Globus pallidus (tissue), 1 donor: ENCODE data around the gene OSTF1.

Experiments used
- DNase-seq: peaks from one replicate; pipeline ENCODE4 v3.0.0-alpha.2; 2015; ENCODE audit warnings: low spot score

The OSTF1 gene

DNA sequence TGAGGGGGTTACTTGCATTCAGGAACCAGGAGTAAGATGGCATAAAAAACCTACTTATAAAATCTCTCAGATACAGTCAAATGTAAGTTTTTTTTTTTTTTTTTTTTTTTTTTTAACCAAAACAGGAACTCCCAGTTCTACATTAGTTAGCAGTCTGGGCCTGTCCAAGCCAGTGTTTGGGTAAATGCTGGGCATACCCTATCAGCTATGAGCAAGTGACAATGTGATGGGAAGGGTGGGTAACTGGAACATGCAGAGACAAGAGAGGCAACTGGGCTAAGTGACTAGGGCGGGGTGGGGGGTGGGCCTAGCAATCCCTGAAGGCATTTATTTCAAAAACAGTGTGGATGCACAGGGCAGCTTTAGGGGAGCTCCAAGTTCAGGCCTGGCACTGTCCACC is 2.7 kb upstream of the OSTF1 start:
- DNase-seq, result no peak

DNA sequence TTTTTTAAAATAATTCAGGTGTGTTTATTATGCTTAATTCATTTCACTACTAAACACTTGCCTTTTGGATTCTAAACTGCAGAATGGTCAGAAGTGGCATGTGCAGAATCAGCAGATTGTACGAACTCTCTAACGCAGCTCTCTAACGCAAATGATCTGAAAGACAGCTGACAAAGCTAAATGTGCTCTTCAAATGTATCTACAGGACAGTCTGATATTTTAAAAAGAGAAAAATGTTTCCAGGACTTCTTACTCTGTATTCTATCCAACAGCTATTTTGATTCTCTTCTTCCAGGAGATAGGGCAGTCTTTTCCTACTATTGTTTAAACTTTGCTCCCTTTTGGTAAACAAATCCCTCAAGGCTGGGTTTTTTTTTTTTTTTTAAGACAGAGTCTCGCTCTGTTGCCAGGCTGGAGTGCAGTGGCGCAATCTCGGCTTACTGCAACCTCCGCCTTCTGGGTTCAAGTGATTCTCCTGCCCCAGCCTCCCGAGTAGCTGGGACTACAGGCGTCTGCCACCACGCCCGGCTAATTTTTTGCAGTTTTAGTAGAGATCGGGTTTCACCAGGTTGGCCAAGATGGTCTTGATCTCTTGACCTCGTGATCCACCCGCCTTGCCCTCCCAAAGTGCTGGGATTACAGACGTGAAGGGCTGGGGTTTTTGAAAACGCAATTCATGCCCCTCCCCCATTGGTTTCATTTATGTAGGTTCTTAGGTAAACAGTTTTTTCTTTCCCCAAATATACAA is 1.6 kb upstream of the OSTF1 start:
- no peak for DNase-seq

DNA sequence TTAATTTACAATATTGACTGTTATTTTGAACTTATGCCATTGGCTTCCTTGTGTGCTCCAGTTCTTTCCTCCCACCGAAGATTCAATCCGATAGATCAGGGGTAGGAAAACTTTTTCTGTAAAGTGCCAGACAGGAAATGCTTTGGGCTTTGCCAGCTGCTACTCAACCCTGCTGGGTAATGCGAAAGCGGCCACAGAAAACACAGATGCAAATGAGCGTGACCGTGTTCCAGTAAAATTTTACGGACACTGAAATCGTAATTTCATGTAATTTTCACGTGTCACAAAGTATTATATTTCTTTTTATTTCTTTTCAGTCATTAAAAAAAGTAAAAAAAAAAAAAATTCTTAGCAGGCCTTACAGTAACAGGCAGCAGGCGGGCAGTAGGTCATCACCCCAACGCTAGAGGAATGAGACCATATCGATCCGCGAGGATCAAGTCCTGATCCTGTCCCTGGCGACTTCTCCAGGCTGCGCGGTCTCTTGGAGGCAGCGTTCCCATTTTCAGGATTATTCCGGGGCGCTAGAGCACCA is 958 bp upstream of the OSTF1 start:
- DNase-seq, result no peak

DNA sequence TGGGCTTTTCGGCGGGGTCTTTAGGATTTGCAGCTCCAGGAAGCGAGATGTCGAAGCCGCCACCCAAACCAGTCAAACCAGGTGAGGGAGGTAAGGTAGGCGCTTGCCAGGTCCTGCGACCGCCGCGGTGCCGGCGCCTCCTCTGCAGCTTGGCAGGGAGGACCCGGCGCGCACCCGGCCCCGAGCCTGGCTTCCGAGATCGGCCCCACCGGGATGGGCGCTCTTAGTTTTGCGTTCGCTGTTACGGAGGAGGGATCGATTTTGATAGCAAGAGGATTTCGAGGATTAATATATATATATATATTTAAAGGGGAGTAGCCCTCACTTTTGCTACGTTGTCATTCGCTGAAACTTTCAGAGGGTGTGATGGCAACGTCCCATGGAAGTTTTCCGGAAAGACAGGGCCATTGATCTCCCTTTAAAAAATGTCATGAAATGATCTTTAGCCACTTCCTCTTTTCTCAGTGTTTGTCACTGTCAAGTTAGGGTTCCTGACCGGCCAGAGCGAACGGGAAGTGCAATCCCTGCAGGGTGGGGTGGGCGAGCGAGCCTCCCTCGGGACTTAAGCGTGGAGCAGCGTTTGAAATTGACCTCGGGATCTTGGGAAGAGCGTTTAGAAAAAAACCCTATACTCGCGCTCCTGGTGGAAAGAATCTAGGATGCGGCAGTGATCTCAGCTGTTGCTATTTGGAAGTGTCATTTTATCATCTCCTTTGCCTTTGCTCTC is 495 bp downstream of the OSTF1 start:
- DNase-seq, result peak; percentile 66

DNA sequence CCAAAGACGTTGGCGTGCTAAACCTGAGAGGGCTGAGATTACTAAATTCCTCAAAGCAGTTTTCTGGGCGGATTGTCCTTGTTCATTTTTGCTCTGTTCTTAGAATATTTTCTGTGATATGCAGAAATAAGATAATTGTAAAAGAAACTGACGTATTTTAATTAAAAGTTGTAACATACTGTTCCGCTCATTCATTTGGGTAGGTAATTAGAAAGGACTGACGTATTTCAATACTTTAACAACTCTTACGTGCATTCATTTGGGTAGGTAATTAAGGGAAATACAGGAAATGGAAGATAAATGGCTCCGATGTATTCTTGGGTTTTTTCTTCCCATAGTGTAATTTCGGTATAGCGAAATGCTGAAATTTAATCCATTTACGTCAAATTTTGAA is 1.1 kb downstream of the OSTF1 start:
- no peak for DNase-seq

DNA sequence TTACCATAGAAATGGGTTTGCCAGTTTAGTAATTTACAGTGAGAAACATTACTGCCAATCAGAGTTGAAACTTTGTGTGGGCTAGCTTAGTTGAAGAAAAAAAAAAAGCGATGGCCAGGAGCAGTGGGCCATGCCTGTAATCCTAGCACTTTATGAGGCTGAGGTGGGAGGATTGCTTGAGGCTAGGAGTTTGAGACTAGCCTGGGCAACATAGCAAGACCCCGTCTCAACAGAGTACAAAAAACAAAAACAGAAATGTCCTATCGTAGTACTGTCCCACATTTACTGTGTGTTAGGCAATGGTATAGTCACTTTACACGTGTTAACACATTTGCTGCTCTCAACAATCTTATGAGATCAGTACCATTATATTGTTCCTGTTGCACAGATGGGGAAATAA is 2.3 kb downstream of the OSTF1 start:
- no peak for DNase-seq

DNA sequence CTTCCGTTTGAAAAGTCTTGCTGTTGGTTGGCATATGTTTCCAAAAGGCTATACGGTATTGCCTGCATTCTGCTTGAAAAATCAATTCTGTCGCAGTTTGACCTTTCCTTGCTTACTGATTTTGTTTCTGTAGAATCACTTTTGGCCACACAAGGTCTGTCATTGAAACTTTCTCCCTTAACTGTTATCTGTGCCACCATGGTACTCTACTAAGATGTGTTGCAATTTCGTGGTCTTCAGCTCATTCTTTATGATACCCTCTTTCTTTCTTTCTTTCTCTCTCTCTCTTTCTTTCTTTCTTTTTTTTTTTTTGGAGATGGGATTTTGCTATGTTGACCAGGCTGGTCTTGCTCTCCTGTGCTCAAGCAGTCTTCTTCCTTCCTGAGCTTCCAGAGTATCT is 4.5 kb downstream of the OSTF1 start:
- DNase-seq, result no peak

DNA sequence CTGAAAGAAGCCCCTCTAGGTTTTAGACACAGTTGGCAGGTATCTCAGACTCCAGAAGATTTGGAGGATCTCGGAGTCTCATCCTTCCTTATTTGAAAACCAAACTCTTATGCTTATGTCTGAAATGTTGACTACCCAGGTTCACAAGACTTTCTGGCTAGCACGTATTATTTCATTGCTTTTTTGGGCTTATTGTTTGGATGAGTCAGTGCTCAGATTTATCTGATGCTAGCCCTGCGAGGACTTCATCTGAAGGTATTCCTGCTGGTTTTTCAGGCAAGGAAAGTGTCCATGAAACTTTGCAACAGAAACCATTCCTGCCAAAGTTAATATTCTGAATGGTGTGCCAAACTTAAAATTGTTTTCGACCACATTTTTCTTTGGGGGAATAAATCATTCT is 8.5 kb downstream of the OSTF1 start:
- no peak for DNase-seq

DNA sequence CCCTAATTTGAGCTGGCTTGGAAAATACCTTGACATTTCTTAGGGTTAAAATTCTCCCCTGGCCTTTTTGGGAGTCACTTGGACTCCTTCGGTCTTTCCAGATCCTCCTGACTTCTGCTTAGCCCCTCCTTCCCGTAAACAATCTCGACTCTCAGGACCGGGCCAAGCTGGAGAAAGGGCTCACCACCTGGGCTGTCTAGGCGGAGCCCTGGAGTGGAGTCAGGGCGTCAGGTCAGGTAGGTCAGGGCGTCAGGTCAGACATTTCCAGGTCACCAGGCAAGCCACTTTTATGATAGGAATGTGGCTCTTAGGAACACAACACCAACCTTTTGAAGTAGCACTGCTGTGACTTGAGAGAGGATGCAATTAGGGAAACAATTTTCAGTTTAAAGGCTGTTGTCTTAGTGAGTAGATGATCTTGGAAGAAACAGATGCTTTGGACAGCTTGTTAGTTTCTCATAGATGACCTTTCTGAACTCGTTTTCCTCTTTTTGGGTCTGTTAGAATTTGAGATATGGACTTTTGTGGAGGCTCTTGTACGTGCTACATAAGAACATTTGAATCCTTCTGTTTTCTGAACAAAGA is 12.8 kb downstream of the OSTF1 start:
- no peak for DNase-seq

DNA sequence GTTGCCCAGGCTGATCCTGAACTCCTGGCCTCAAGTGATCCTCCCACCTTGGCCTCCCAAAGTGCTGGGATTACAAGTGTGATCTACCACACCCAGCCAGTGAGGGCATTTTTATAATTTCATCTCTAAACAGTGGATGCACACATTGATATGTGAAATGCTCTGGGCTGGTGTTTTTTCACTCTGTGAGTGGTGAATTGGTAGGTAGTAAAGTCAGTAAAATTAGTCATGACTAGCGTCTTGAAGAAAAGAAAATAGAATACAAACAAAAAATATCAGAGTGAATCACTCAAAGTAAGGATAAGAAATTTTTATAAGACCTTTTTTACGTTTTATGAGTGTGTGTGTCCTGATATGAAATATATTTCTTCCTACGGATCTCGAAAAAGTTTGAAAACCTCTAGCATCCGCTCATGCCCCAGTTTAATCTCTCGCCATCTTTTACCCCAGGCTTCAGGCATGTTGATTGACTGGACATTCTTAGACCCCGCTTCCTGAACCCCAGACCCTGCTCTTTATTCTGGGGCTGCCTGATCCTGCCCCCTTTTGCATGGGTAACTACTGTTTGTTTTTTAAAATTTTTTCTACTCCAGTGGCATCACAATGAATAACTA is 14.0 kb downstream of the OSTF1 start:
- no peak for DNase-seq

DNA sequence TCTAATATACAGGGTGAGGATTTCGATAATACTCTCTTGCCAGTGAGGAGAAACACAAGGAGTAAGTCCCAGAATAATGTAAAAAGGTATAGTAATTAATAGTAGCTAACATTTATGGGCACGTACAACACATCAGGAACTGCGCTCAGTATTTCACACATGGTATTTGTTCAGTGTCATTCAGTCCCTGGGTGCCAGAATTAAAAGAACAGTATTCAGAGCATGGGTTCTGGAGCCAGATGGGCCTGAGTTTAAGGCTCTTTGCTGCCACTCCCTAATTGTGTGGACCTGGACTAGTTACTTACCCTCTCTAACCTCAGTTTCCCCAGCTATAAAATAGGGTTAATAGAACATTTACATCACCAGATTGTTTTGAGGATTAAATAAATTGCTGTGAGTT is 16.3 kb downstream of the OSTF1 start:
- no peak for DNase-seq

DNA sequence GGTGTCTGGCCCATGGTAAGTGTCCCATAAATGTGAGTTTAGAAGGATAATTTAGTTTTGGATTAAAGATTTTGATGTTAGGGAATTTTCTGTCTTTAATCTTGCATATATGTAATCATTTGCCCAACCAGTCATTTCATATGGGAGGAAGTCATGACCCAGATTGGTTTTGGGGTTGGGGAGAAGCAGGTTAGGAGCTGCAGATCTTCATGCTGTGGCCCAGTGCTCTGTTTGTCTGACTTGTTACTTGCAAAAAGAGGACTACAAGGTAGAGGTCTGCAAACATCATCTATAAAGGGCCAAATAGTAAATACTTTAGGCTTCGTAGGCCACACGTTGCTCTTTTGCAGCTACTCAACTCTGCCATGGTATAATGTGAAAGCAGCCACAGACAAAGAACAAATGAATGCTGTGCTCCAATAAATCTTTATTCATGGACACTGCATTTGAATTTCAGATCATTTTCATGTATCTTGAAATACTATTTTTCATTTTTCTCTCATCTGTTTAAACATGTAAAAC is 16.8 kb downstream of the OSTF1 start:
- DNase-seq, result peak; percentile 52

DNA sequence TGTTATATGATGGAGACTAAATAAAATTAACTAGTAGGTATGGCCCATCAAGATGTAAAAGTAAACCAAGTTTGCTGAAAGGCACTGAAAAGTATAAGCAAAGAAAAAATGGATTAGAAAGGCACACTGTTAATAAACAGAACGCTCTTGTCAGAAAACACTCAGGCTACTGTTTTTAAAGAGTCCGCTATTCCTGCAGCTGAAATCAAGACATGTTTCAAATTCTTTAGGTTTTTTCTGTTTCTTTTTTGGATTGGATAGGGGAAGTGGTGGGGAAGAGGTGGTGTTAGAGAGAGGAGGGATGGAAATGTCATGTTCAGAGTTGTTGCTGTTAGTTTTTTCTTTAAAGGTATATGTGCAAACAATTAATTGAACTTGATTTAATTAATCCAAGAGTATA is 17.5 kb downstream of the OSTF1 start:
- DNase-seq, result no peak

DNA sequence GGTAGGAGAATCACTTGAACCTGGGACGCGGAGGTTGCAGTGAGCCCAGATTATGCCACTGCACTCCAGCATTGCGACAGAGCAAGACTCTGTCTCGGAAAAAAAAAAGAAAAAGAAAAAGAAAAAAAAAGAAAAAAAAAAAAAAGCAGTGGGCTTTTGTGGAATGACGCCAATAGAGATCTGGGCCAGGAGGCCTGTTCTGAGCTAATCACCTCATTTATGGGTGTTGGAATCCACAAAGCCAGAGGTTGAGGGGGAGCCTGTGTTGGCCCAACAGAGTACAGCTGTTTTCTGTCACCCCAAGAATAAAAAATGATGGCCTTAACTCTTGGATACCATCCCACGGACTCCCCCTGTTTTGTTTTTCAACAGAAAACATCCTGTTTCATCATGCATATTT is 18.5 kb downstream of the OSTF1 start:
- no peak for DNase-seq

DNA sequence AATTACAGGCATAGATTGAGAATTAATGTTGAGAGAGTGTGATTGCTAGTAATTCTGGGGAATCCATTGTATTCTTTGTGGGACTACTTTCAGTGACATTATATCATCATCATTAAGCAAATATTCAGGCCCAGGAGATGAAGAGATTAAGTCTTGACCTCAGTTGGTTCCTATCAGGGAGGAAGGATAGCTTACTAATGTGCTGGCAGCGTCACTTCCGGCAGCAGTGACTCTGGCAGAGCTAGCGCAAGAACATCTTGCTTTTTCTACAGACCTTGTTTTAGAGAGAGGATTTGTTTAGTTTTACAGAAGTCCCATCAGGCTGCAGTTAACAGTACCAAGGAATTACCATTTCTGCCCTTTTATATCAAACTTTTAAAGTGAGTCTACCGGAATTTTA is 20.3 kb downstream of the OSTF1 start:
- no peak for DNase-seq

DNA sequence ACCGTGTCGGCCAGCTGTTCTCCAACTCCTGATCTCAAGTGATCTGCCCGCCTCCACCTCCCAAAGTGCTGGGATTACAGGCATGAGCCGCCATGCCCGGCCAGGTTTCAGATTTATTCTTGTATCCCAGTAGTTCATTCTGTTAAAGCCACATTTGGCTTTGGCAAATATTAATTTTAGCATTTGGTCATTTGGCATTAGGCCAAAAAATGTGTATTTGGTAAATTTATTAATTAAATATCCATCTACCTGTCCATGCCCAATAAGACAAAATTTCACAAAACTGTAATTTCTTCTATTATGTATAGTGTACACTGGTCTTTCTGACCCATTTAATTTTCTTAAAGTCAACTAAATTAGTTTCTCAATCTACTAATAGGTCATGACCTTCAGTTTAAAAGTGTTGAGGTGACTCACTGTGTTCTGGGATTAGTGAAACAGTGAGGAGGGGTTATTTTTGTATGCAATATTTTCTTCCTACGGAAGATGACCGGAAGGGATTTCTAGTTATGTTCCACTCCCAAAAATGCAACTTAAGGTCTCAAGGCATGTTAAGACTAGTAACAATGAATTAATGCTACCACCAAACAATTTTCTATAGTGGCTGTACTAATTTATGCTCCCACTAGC is 21.0 kb downstream of the OSTF1 start:
- no peak for DNase-seq

DNA sequence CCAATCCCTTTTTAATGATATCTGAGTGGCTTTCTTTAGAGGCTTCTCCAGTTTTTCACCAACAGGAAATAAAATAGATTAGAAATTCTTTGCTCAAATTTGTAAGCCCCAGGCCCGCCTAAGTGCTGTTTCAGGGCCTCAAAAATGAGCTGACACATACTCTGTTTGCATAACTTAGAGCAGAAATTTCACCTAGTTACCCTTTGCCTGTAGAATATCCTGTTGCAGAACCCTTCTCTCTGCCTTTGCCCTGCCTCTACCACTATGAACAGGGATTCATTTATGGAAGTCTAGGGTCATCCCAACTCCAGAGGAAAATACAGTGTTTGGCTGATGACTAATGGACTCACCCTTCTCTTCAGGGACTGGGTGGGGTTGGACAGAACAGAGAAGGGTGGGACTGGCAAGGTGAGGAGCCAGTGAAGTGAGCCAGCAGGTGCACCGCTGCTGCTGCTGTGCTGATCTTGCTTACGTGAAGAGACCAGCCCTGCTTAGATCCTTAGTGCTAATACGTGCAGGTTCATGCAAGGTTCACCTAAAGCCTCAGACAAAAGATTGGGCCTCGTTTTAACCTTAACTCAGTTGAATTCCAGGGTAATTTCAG is 22.8 kb downstream of the OSTF1 start:
- DNase-seq, result no peak

DNA sequence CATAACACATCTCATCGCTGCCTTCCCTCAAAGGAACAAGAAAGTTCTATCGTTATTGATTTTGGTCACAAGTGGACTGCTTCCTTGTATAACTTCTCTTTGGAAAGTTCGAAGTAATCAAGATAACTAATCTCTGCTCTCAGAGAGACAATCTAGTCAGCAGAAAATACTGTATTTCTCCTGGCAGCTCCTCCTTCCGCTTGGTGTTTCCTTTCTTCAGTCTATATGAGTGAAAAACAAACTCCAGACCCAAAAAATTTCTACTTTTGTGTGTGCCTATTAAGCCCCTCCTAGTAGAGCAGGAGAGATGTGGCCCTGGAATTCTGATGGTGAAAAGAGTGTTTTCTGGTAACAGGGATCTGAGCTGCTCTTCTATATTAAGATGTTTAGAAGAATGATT is 24.5 kb downstream of the OSTF1 start:
- no peak for DNase-seq

DNA sequence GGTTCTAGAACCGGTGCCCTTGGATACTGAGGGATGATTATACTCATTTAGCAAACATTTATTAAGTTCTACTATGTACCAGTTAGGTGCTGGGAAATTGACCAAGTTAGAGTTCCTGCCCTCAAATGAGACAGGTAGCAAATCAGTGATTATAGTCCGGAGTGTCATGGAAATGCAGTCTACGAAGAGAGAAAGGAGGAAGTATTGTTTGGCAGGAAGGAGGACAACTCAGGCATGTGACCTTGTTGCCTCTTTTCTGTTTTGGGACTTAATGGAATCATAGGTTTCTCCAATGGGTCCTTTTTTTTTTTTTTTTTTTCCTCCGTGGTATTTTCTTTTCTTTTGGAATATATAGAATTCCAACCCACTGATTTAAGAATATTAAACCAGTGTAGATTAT is 28.0 kb downstream of the OSTF1 start:
- no peak for DNase-seq

DNA sequence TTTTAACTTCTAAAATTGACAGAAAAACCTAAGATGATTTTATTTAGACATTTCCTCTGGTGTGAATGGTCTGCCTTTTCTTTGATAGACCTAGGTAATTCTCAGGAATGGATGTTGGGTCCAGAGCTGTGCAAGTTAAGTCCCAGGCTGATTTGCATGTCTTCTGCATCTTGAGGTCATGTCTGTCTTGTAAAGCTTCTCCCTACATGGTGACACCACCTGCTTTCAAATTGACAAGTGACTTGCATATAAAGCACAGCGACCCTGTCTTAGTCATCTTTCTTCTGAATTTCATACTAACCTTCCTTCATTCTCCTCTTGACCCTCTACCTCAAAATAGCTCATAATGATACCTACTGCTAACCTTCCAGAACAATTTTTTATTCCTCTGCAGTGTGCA is 29.2 kb downstream of the OSTF1 start:
- no peak for DNase-seq

DNA sequence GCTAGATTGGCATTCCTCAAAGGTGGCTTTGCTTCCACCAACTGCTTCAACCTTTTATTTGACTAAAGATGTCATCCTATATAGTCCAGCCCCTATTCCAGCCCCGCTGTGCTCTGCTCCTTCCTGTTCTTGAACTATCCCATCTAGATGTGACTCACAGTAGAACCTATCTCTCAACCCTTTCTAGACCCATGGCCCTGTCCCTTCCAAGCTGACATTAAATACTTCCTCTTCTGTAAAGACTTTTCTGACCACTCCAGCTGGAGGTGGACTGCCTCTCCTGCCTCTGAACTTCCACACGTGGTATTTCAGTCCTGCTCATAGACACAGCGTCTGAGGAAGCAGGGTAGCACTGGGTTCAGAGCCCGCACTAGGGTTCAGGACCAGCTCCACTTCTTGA is 32.4 kb downstream of the OSTF1 start:
- no peak for DNase-seq
